ENCODE measurements around the gene CDA. TPM values are rescaled to one million over a fixed set of nuclear protein-coding genes. Genes with fewer than 3 reads are reported as not detected.

Gene CDA
- total RNA-seq, 1 donor from 2014 or later, result 3.5 TPM

GRCh38 chr1:20663365-20663764 is 74.5 kb downstream of the CDA start:
- no peak for ATAC-seq (ENCODE audit: poor library complexity)
- intact Hi-C loops (cut with DNase I), result no loop called here
- DNase-seq, result no peak

DNA sequence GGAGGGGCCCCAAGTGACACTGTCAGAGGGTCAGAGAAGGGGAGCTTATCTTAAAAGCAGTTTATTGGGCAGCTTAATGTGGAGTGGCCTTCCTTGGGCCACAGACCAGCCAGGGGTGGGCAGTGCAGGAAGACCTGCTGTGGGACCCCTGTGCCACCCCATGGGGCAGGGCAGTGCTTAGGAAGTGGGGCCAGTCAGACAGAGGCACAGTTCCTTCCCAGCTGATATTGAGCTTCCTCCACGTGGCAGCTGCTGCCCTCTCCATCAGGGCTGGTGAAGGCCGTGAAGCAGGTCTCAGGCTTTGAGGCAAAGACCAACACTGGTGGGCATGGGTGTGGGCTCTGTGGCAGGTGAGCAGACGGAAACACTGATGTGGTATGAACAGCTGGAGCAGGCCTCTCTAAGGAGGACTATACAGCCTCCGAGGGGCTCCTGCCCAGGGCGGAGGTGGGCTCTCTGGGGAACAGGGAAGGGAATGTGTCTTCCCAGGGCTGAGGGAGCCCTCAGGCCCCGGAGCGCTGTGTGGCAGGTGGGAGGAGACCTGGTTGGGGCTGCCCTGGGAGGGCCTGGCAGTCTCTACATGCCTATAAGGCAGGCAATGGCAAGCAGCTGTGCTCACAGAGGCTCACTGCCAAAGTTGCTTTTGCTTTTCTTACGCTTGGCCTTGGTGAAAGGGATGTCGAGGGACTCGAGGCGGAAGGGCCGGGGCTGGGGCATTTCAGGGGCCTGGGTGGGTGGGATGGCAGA is 75.2 kb downstream of the CDA start:
- intact Hi-C loops (cut with DNase I), result no loop called here
- ATAC-seq (ENCODE audit: poor library complexity), result no peak
- DNase-seq, result no peak

GRCh38 chr1:20665726-20666125 is 76.8 kb downstream of the CDA start:
- intact Hi-C loops (cut with DNase I), result no loop called here
- no peak for ATAC-seq (ENCODE audit: poor library complexity)
- no peak for DNase-seq

DNA sequence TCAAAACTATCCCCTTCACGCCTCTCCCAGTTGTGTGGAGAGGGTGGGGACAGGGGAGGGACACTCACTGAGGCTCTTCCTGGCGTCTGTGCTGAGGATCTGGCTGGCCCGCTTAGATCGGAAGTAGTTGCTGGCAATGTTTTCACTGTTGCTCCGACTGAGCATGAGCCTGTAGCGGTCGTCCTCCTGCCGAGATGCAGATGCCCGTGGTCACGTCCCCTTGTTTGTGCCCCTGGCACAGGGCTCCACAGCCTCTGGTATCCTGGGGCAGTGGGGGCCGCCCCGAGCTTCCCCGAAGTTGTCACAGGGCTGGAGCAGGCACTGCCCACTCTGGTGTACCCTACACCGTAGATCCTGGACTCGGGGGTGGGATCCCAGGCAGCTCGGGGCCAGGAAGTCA is 77.2 kb downstream of the CDA start:
- no peak for DNase-seq
- no peak for ATAC-seq (ENCODE audit: poor library complexity)
- intact Hi-C loops (cut with DNase I), result no loop called here

- intact Hi-C loops (cut with DNase I), result no loop called here
- ATAC-seq (ENCODE audit: poor library complexity), result no peak
- no peak for DNase-seq
Measured at GRCh38 chr1:20666804-20667203, 77.9 kb downstream of the CDA start.

Other genes starting within 250 kb of the CDA start
- 10.0 TPM for gene CAMK2N1, start 102.9 kb upstream of the CDA start, total RNA-seq
- gene MUL1, start 80.9 kb upstream of the CDA start, total RNA-seq, result 42.1 TPM
- 3.0 TPM for gene FAM43B, start 36.5 kb upstream of the CDA start, total RNA-seq
- gene PINK1, start 44.4 kb downstream of the CDA start, total RNA-seq, result 288 TPM
- gene DDOST, start 72.3 kb downstream of the CDA start, total RNA-seq, result 130 TPM
- gene KIF17, start 128.9 kb downstream of the CDA start, total RNA-seq, result 5.2 TPM
- gene SH2D5, start 143.6 kb downstream of the CDA start, total RNA-seq, result not detected
- gene HP1BP3, start 198.2 kb downstream of the CDA start, total RNA-seq, result 118 TPM

All from Right ventricle myocardium superior (tissue), 1 donor.